ENCODE data around the gene ARID5A.
"Not testable (repeated sequence)": the region's sequence is repeated elsewhere in the genome, so short reads cannot be mapped to it uniquely, and the experiment has no call there.

The ARID5A gene

DNA sequence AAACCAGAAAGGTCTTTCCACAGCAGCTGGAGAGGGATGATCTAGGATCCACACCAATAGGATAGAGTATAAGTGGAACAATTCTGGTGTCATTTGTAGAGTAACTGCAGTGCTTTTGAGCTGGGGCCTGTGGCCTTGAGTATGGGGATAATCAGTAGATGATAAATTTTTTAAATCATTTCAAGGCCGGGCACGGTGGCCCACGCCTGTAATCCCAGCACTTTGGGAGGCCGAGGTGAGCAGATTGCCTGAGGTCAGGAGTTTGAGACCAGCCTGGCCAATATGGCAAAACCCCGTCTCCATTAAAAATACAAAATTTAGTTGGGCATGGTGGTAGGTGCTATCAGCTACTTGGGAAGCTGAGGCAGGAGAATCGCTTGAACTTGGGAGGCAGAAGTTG is 20.9 kb downstream of the ARID5A start:
- not testable (repeated sequence) for DNase-seq (ENCODE audit: low spot score)

DNA sequence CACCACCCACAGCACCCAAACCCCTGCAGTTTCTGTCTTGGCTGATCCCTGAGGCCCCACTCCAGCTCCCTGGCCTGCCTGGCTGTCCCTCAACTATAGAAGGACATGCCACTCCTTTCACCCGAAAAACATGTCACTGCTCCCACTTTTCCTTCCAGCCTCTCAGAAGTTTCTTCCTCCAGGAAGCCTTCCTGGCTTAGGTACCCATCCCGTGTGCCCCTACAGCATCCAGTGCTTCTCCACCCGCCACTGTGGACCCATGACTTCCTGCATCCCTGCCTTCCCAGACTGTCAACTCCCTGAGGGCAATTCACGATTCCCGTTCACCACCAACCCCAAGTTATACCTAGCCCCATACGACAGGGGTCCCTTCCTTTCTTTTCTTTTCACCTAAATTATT is 21.5 kb downstream of the ARID5A start:
- no peak for DNase-seq (ENCODE audit: low spot score)

DNA sequence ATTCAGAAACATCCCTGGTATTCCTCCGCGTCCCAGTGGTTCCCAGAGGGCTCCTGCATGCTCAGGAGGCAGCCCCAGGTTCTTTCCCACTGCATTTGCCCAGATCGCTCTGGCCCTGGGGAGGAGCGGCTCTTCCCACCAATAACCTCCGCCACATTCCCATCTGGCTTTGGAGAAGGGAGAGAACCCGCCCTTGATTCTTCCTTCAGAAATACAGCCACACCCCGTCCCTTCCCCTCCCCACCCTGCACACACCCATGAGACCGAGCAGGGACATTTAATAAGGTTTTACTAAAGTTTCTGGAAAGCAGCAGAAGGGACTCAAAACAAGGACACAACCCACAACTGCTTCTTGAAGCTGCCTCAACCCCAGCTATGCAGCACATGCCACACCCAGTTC is 21.9 kb downstream of the ARID5A start:
- DNase-seq (ENCODE audit: low spot score) = no peak

DNA sequence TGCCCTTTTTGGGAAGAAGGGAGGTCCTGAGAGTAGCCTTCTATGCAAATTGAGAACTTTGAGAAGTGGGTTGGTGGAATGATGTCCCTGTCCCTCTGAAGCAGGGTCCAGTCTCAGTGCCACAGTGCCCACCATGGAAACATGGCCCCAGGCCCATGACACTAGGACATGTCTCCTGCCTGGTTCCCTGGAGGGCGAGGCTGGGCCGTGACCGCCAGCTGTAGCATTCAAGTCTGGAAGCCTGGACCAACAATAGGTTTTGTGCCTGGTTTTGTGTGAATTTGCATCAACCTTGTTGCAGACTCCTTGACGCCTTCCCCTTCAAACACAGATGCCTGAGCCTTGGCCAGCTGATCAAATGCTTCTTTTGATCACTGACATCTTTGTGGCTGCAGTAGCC is 27.5 kb downstream of the ARID5A start:
- no peak for DNase-seq (ENCODE audit: low spot score)

DNA sequence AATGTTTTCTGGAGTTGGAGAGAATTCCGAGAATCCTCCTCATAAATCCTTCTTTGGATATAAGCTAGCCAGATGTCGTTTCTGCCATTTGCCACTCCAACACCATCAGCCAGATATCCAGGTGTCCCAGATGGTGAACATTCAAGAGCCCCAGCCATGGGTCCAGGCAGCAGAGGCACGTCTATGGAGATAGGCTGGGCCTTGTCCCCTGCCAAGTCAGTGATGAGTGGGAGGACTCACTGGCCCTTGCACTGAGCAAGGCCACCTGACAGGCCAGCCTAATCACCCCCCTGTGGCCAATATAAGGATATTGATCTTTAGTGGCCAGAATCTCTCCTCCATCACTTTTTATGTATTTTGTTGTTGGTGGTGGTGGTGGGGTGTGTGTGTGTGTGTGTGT is 28.0 kb downstream of the ARID5A start:
- DNase-seq (ENCODE audit: low spot score) = no peak

DNA sequence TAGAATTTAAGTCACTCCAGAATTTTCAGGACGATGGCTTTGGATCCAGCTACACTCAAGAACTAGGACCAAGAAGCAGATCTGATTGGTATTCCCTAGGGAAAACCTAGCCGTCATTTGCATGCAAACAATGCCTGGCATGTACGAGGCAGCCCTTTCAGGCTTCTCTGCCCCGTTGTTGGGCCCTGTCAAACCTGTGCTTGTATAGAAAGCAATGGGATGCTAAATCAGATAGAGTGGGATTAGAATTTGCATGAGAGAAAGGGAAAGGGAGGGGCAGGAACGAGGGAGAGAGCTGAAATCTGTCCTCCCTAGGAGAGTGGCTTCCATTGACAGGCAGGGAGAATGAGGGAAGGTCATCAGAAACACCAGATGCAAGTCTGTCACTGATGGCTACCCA is 28.6 kb downstream of the ARID5A start:
- DNase-seq (ENCODE audit: low spot score) = no peak

DNA sequence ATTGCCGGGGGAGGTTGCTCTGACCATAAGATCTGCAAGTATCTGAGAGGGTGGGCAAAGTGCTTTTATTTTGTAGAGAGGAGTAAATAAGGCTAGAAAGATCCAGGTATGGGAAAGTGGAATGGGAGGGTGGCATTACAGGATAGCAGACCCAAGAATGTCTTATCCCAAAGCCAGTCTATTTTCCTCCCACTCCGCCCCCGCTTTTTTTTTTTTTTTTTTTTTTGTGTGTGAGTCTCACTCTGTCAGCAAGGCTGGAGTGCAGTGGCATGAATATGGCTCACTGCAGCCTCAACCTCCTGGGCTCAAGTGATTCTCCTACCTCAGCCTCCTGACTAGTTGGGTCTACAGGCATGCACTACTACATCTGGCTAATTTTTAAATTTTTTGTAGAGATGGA is 31.5 kb downstream of the ARID5A start:
- DNase-seq (ENCODE audit: low spot score) = no peak

DNA sequence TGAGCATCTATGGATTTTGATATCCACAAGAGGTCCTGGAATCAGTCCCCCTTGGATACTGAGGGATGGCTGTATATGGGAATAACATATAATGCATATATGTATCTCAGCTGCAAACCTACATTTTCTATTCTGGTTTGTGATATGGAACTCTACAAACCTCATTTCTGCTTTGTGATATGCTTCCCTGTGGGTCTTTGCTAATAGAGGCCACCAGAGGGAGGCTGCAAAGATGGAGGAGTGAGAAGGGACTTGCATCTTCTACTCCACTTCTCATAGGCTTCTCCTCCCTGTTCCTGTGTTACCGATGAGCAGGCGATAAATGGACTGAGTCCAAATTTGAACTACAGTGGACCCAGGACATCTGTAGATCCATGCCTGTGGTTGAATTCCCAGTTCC is 37.8 kb downstream of the ARID5A start:
- no peak for DNase-seq (ENCODE audit: low spot score)

DNA sequence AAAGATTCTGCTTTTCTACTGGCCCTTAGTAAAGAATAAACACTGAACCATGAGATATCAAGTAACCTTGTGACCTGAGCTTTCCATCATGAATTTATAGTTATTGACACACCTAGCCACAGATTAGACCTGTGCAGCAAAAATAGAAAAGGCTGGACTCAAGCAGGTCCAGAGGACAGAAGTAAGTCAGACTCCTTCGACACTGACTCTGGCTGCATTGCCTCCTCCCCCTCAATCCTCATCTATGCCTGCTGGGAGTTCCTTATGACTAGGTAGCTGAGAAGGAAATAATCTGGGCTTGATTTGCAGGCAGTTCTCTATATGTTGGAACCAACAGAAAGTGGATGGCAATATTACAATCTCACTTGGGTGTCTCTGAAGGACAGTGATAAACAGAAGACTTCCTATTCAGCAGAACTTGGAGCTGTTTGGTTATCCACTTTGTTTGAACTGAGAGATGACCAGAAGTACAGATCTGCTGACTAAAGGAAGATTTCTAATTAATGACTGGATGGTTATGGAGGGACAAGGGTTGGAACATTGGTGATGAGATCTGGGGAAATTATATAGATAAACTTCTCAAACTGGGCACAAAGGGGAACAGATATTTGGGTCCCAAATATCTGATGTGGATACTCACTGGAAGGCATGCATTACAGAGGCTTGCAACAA is 39.4 kb downstream of the ARID5A start:
- no peak for DNase-seq (ENCODE audit: low spot score)

DNA sequence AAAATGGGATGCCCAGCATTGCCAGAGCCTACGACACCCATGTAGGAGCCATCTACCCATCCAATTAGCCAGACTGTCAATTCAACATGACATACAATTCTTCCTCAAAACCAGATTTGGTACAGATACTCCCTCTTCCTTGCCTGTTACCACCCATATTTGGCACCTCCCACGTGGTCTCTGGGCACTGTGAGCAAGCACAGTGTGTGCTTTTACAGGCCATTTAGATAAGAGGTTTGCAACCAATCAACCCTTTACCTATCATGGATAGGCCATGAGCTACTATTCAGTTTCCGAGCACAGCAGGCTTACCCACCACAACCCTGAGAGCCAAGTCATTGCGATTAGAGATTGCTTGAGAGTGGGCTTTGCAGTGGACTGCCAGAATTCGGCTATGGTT is 40.9 kb downstream of the ARID5A start:
- no peak for DNase-seq (ENCODE audit: low spot score)

DNA sequence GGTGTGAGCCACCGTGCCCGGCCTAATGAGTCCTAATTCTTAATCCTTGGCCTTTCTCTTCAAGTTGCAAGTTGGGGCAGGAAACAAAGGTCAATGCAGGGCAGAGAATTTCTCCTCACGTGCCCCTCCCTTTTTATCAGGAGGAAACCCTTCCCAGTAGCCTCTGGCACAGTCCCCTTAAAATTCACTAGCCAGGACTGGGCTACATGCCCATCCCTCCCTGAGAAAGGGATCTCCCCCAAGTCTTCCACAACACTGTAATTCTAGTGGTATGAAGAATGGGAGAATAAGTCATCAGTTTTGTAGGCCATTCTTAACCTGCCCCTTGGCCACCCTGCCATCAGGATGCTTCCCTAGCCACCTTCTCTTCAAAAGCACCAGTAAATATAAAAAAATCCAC is 42.2 kb downstream of the ARID5A start:
- no peak for DNase-seq (ENCODE audit: low spot score)

DNA sequence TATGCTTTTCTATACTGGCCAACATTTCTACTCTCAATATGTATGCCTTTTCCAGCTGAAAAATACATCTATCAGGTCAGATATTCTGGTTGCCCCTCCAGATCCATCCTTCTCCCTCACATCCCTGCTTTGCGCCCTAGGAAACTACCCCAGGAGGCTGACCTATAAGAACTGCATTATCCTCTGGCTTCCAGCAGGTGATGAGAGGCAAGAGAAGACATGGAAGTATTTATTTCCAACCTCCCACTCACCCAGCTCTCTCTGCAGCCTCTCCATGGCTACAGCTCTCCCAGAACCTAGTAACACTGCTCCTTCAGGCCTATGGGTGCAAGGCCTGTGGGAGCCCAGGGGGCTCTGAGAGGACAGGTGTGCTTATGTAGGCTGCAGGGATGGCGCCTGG is 42.9 kb downstream of the ARID5A start:
- DNase-seq (ENCODE audit: low spot score) = no peak

DNA sequence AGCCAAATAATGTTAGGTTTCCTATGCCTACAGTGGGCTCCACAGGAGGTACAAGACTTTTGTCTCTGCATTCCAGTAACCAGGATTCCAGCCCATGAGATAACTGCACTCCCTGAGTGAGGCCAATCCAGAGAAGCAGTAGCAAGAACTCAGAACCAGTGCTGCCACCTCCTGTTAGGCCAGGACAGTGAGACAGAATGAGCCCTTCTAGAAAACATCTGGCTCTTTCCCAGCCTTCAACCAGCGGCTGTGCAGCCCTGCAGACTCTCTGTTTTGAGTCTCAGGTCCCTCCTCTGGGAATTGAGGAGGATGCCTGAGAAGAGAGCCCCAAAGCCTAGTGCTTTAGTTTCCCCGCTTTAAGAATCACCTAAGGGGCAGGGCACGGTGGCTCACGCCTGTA is 44.2 kb downstream of the ARID5A start:
- DNase-seq (ENCODE audit: low spot score) = no peak

DNA sequence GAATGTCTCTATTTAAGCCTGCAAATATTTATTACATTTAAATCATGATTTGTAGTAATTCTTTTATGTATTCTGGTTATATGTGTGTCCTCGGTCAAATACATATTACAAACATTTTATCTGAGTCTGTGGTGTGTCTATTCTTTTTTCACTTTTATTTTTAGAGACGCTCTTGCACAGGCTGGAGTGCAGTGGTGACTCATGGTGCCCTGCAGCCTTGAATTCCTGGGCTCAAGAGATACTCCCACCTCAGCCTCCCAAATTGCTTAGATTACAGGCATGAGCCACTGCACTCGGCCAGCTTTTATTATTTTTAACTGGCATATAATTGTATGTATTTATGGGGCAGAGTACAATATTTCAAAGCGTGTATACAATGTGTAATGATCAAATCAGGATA is 47.5 kb downstream of the ARID5A start:
- no peak for DNase-seq (ENCODE audit: low spot score)

DNA sequence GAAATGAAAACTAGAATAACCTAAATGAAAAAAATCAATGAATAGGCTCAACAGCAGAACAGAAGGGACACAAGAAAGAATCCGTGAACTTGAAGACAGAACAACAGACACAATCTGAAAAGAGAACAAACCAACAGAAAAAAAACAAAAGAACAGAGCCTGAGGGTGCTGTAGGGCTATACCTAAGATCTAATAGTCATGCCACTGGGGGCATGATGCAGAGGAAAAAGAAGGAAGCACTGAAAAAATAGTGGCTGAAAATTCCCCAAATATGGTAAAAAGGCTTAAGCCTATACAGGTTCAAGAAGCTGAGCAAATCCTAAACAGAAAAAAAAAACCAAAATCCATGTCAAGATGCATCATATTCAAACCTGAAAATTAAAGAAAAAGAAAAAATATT is 51.3 kb downstream of the ARID5A start:
- DNase-seq (ENCODE audit: low spot score) = no peak

DNA sequence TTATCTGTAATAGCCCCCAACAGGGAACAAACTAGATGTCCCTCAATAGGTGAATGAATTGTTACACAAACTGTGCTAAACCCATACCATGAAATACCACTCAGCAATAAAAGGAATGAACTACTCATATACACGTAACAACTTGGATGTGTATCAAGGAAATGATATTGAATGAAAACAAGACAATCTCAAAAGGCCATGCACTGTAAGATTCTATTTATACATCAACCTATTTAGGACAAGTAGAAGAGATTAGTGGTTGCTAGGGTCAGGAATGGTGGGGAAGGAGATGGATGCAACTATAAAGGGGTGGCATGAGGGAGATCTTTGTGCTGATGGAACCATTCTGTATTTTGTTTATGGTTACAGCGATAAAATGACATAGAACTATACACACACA is 54.5 kb downstream of the ARID5A start:
- DNase-seq (ENCODE audit: low spot score) = no peak

DNA sequence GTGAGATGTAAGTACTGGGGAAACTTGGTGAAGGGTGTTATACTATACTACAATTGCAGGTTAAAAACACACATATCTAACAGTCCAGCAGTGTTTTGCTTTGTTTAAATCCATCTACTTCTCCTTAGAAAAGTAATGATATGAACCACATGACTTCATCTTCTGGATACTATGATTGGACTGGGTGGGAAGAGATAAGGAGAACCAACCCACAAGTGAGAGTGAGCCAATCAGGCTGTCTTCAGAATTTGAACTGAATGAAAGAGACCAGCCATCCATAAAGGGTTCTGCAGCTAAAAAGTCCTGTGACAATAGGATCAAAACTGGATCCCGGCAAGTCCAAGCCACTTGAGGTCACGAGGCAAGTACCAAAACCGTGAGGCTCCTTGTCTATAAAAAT is 54.9 kb downstream of the ARID5A start:
- no peak for DNase-seq (ENCODE audit: low spot score)

DNA sequence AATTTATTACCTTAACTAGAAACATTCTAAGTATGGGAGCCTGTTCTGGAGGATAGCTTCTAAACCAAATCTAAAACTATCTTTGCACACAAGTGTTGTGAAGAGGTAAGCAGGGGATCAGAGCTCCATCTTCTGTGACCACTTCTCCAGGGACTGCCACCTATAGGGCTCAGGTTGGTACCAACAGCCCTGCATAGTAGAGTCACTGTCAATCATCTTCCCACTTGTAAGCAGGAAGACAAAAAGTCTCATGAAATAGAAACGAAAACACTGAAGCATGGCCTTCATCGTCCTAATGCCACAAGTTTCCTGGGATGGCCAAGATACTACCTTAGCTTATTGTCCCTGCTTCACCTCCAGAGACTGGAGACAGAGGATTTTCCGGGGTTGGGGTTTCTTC is 57.7 kb downstream of the ARID5A start:
- DNase-seq (ENCODE audit: low spot score) = no peak

DNA sequence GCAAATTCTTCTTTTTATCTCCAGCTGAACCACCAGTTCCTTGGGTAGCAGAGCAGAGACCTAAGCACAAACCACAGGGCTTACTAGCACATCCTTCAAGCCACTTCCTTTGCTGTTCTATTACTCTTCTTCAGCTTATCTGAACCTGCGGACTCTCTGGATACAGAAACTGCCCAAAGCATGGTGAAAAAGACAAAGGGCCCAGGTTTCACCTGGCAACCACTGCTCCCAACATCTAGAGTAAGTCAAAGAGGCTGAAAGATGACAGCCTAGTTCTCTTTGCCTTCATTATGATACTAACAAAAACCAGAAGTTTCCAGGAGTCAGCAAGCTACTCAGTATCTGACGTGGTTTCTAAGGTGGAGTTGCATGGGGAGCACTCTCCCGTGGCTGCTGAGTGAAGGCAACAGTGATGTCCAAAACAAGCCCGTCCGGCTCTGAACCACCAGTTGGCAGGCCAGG is 58.2 kb downstream of the ARID5A start:
- DNase-seq (ENCODE audit: low spot score) = no peak

DNA sequence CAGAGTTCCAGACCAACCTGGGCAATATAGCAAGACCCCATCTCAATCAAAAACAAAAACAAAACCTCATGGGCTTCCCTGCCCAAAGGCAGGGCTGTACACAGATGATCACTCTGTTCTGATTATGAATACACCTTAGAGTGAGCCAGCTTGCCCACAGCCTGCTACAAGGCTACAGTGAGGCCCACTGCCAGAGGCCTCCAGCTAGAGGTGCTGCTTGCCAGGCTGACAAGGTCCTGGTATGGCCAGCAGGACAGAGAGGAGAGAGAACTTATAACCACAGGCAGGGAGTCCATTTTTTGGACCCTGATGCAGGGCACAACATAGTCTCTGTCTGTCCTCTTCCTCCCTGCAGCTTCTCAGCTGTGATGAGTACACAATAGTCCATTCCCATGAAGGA is 60.0 kb downstream of the ARID5A start:
- no peak for DNase-seq (ENCODE audit: low spot score)

DNA sequence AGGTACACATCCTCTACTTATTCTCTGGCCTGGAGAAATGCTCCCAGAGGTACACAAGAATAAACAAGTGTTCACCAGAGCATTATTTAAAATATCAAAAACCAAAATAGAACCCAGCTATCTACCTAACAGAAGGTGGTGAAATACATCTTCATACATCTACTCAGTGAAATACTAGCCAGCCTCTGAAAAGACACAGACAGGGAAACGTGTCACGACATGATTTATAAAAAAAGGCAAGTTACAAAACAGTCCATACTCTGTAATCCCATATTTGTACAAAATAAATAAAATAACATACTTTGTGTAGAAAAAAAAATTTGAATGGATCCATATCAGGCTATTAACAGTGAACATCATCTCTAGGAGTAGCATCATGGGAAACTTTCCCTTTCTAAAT is 63.4 kb downstream of the ARID5A start:
- DNase-seq (ENCODE audit: low spot score) = no peak

DNA sequence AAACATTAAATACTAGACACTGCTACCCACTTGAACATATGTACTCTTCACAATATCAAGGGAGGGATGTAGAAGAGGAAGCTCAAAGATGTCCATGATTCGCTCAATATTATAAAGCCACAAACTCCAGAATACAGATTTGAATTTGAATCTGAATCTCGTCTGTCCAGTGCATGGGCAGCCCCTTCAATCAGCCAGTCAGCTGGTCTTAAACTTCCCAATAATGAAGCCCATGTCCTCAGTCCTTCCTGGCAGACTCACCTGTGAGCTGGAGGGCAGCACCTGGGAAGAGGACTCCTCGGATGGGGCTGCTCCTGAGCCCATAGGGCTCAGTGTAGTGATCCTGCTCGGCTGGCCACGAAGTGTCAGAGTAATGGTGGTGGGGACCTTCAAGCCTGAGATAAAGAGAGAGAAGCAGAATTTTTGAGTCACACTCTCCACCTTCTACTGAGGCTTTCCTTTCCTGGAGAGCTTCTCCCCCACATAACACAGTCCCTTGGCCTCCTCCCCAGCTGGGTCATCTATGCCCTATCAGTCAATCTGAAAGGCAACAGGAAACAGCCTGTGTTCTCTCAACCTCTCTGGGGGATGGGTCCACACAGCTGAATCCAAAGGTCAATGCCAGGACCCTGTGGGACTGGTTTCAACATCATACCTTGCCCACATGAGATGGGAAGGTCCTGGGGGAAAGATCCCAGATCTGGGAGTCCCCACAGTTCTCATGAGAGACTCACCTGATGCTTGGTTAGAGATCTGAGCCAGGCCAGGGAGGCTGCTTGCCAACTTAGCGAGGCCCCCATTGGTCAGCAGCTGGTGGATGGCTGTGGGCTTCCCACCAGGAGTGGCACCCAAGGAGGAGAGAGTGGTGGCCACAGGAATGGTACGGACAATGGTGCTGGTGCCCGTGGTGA is 65.1 kb downstream of the ARID5A start:
- no peak for DNase-seq (ENCODE audit: low spot score)
